SK-N-SH treated with all-trans-retinoic acid at 6 μM for 48 hours (cell line): ENCODE results near the gene CEP295NL.

Experiments used
- ISL1 ChIP-seq: fragments of 250-450 bp; sonication (Bioruptor Pico); IDR thresholded peaks from 2 replicates; pipeline ENCODE4 v2.1.2; 2022; ENCODE audit warnings: mild to moderate bottlenecking, moderate library complexity
- PPARA ChIP-seq: fragments of 250-450 bp; sonication (Bioruptor Pico); IDR thresholded peaks from 2 replicates; pipeline ENCODE4 v1.5.0; 2020; ENCODE audit warnings: mild to moderate bottlenecking, borderline replicate concordance
- ZNF565 ChIP-seq: fragments of 450-650 bp; formaldehyde crosslinking; conservative IDR thresholded peaks from 2 replicates; pipeline ENCODE4 v1.5.0; 2020; ENCODE audit warnings: low read depth, mild to moderate bottlenecking, moderate library complexity

DNA sequence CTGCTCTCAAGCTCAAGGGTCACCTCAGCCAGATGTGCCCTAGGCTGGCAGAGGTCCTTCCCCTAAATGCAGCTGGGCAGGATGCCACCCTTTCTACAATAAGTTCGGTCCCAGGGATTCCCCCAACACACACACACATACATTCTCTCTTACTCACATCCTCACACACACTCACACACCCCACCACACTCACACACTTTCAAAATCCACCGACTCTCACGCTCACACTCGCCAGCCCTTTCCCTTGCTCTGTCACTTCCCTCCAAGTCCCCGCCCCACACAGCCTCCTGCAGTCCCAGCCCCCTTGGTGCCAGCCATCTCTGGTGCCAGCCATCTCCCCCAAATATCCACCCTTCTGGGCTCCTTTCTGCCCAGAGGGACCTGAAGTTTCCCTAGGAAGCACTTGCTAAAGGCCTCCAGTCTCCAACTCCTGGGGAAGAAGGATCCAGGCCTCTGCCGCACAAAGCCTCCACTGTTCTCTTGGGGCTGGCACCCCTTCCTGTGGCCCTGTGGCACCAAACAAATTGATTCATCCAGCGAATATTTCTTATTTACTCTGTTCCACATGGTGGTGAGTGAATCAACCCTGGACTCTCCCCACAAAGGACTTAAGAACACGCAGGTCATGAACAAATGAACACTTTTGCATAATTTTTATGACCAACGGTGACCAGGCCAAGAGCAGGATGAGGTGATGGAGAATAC lies 58.5 kb downstream of the CEP295NL start:
- no peak for TF ChIP-seq ZNF565 (CRISPR knock-in tag)
- TF ChIP-seq PPARA (CRISPR knock-in tag), result no peak
- no peak for TF ChIP-seq ISL1
